ENCODE measurements around the gene ARHGEF4. TPM values are rescaled to one million over a fixed set of nuclear protein-coding genes. Genes with fewer than 3 reads are reported as not detected.
A peak's percentile ranks its signal among the peaks of the same experiment; 100 is the strongest.

The ARHGEF4 gene
- total and polyA plus RNA-seq, 5 donors from 2014 or later, result 0.22 to 1.7 (median 0.48) TPM; not detected in 1

DNA sequence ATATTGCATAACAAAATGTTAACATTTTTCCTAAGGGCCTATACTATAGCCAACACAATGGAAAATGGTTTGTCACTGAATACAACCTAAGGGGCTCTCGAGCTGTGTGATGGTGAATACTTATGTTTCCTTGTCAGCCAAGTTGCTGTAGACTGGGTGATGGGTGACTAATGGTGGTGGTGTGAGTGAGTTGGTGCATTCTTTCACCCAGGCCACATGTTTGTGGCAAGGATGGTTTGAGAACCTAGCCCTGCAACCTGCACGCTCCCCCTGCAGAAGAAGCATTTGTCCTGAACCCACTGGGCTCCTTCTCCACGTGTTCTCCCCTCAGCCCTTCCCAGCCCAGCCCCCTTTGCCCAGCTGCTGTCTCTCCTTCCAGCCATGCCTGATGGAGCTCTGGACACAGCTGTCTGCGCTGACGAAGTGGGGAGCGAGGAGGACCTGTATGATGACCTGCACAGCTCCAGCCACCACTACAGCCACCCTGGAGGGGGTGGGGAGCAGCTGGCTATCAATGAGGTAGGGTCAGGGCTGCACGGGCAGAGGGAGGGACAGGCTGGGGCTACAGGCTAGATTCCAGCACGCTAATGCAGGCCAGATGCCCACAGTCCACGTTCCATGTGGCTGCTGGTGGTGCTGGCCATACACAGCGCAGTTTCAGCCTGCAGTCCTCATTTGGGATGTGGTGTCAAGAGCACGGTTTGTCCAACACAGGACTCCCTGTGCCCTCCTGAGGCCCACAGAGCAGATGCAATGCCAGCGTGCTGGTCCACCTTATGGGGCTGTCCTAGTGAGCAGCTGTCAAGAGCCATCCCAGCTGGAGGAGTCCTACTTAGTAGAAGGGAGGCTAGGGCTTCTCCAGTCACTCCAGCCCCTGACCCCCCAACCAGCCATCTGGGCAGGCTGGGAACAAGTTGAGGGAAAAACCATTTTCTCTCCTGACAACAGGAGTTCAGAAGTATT is 191.1 kb downstream of the ARHGEF4 start:
- H3K4me1 ChIP-seq (ENCODE audit: control insufficient read depth, insufficient read depth, low read length, poor library complexity, severe bottlenecking), result no peaks in the 10 kb centered on the region
- peaks cover 0 to 5% of the 10 kb centered on the region in 2 experiments for H3K9me3 ChIP-seq (ENCODE audit: control insufficient read depth in 2 of 2, low read length in 2 of 2)
- no peak overlapping the region for H3K4me3 ChIP-seq (ENCODE audit: low read depth, low read length)
- no peaks in the 10 kb centered on the region for H3K36me3 ChIP-seq (ENCODE audit: control insufficient read depth, insufficient read depth, low read length)
- ATAC-seq (ENCODE audit: low read depth in 2 of 2) (no peak), DNase-seq (no peak)
- H3K27ac Mint-ChIP-seq, result no peak overlapping the region
- no peak overlapping the region for H3K4me3 Mint-ChIP-seq
- peaks cover 1% of the 10 kb centered on the region for H3K27me3 ChIP-seq (ENCODE audit: control insufficient read depth, insufficient read depth, low read length)
- no peaks in the 10 kb centered on the region for H3K36me3 Mint-ChIP-seq
- peaks cover 22% of the 10 kb centered on the region for H3K27me3 Mint-ChIP-seq
- H3K9me3 Mint-ChIP-seq, result peaks cover 0 to 7% (median 0%) of the 10 kb centered on the region in 7 donors
- H3K27ac ChIP-seq (ENCODE audit: insufficient read depth, low read length, poor library complexity, severe bottlenecking), result no peak overlapping the region
- H3K4me1 Mint-ChIP-seq, result no peaks in the 10 kb centered on the region

DNA sequence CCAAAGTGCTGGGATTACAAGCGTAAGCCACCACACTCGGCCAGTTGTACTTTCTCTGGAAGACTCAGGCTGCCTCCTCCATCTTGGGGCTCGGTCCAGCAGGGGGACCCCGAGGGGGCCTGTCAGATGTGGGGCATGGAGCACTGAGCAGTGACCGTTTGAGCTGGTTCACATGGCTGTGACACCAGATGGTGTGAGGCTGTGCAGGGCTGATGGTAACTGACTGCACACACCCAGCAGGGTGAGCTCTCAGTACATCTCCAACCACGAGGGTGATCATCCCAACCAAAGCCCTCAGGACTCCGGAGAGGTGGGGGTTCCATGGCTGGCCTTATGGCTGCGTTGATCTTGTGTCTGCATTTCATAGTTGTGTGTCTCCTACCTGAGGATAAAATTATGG is 193.1 kb downstream of the ARHGEF4 start:
- peaks cover 0 to 3% (median 0%) of the 10 kb centered on the region in 4 donors for H3K4me1 Mint-ChIP-seq
- H3K4me3 ChIP-seq (ENCODE audit: low read depth, low read length), result no peak overlapping the region
- H3K27me3 ChIP-seq (ENCODE audit: control insufficient read depth, insufficient read depth, low read length), result peaks cover 7% of the 10 kb centered on the region
- no peak overlapping the region for H3K27ac Mint-ChIP-seq
- no peak for DNase-seq
- ATAC-seq (ENCODE audit: low read depth in 2 of 2), result no peak
- H3K27me3 Mint-ChIP-seq, result peaks cover 29% of the 10 kb centered on the region
- no peaks in the 10 kb centered on the region for H3K36me3 ChIP-seq (ENCODE audit: control insufficient read depth, insufficient read depth, low read length)
- H3K27ac ChIP-seq (ENCODE audit: insufficient read depth, low read length, poor library complexity, severe bottlenecking), result no peak overlapping the region
- H3K9me3 Mint-ChIP-seq, result peaks cover 0 to 7% (median 0%) of the 10 kb centered on the region in 7 donors
- H3K36me3 Mint-ChIP-seq, result no peaks in the 10 kb centered on the region
- H3K9me3 ChIP-seq (ENCODE audit: control insufficient read depth in 2 of 2, low read length in 2 of 2), result peaks cover 0 to 5% of the 10 kb centered on the region in 2 experiments
- no peaks in the 10 kb centered on the region for H3K4me1 ChIP-seq (ENCODE audit: control insufficient read depth, insufficient read depth, low read length, poor library complexity, severe bottlenecking)
- no peak overlapping the region for H3K4me3 Mint-ChIP-seq

DNA sequence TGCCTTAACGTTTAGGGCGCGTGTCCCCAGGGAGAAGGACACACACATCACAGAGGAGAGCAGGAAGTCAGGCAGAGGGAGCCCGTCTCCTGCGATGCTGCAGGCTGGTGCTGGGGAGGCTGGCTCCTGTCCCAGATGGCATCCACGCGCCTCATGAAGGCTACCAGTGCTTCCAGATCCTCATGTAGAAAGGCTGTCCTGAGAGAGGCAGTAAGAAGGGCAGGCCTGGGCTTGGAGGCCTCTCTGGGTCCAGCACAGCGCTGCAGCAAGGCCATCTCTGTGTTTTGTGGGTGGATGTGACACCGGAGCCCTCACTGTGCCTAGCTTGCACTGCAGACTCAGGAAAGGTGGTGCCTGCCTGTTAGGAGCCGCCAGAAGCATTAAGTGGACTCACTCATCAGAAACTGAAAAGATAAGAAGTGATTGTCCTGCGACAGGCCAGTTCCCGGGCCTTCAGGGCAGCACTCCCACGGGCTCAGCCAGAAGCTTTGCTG is 193.8 kb downstream of the ARHGEF4 start:
- H3K4me3 Mint-ChIP-seq, result no peak overlapping the region
- no peaks in the 10 kb centered on the region for H3K36me3 Mint-ChIP-seq
- no peak for DNase-seq
- peaks cover 29% of the 10 kb centered on the region for H3K27me3 Mint-ChIP-seq
- H3K9me3 ChIP-seq (ENCODE audit: control insufficient read depth in 2 of 2, low read length in 2 of 2), result peaks cover 0 to 5% of the 10 kb centered on the region in 2 experiments
- no peak overlapping the region for H3K4me3 ChIP-seq (ENCODE audit: low read depth, low read length)
- peak overlapping the region in 1 of 3 donors; percentile 12 for H3K27ac Mint-ChIP-seq
- H3K9me3 Mint-ChIP-seq, result peaks cover 0 to 7% (median 0%) of the 10 kb centered on the region in 7 donors
- no peaks in the 10 kb centered on the region for H3K4me1 ChIP-seq (ENCODE audit: control insufficient read depth, insufficient read depth, low read length, poor library complexity, severe bottlenecking)
- ATAC-seq (ENCODE audit: low read depth in 2 of 2), result no peak
- peaks cover 7% of the 10 kb centered on the region for H3K27me3 ChIP-seq (ENCODE audit: control insufficient read depth, insufficient read depth, low read length)
- no peaks in the 10 kb centered on the region for H3K36me3 ChIP-seq (ENCODE audit: control insufficient read depth, insufficient read depth, low read length)
- no peak overlapping the region for H3K27ac ChIP-seq (ENCODE audit: insufficient read depth, low read length, poor library complexity, severe bottlenecking)
- H3K4me1 Mint-ChIP-seq, result peaks cover 0 to 3% (median 0%) of the 10 kb centered on the region in 4 donors

DNA sequence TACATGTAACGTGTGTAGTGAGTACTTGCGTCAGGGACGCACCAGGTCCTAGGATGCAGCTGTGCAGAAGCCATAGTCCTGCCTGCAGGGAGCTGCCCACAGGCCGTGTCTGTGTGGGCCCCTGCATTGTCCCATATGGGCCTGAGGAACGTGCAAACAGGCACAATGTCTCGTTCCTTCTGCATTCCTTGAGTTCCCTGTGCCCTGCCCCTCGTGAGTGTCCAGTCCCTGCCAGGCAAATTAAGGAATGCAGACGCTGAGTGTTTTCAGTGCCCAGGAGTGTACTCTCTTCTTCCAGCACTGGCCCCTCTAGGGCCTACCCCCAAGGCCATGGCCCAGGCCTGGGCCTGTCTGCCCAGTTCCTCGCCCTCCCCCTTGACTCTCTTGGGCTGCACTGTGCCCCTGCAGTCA is 194.7 kb downstream of the ARHGEF4 start:
- H3K4me1 Mint-ChIP-seq, result peaks cover 0 to 7% (median 0%) of the 10 kb centered on the region in 4 donors
- Histone ChIP-seq H3K27ac (ENCODE audit: insufficient read depth, low read length, poor library complexity, severe bottlenecking) (no peak overlapping the region), H3K36me3 (ENCODE audit: control insufficient read depth, insufficient read depth, low read length) (no peaks in the 10 kb centered on the region), H3K27me3 (ENCODE audit: control insufficient read depth, insufficient read depth, low read length) (peaks cover 7% of the 10 kb centered on the region), H3K4me3 (ENCODE audit: low read depth, low read length) (no peak overlapping the region), H3K4me1 (ENCODE audit: control insufficient read depth, insufficient read depth, low read length, poor library complexity, severe bottlenecking) (no peaks in the 10 kb centered on the region), H3K9me3 (ENCODE audit: control insufficient read depth in 2 of 2, low read length in 2 of 2) (peaks cover 0 to 5% of the 10 kb centered on the region in 2 experiments)
- DNase-seq, result no peak
- H3K9me3 Mint-ChIP-seq, result peaks cover 0 to 7% (median 0%) of the 10 kb centered on the region in 7 donors
- peaks cover 31% of the 10 kb centered on the region for H3K27me3 Mint-ChIP-seq
- no peak overlapping the region for H3K27ac Mint-ChIP-seq
- ATAC-seq (ENCODE audit: low read depth in 2 of 2), result no peak
- H3K4me3 Mint-ChIP-seq, result no peak overlapping the region
- H3K36me3 Mint-ChIP-seq, result no peaks in the 10 kb centered on the region

DNA sequence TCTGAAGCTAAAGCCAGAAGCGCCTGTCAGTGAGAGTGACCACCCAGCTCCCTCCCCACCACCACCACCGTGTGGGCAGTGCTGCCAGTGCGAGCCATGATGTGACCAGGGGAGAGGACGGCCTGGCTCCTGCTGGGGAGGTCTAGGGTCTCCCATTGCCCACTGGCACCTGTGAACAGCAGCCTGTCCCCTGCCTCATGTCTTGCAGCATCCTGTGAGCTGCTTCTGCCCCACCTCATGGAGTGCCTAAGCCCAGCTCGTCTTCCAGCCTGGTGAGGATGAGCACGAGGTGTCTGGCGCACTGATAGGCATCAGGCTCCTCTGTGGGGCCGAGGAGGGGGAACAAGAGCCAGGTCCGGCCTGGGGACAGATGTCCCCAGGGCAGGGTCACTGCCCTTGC is 195.2 kb downstream of the ARHGEF4 start:
- peaks cover 0 to 7% (median 0%) of the 10 kb centered on the region in 4 donors for H3K4me1 Mint-ChIP-seq
- DNase-seq, result no peak
- no peak overlapping the region for H3K4me3 Mint-ChIP-seq
- Histone ChIP-seq H3K4me1 (ENCODE audit: control insufficient read depth, insufficient read depth, low read length, poor library complexity, severe bottlenecking) (no peaks in the 10 kb centered on the region), H3K4me3 (ENCODE audit: low read depth, low read length) (no peak overlapping the region), H3K27ac (ENCODE audit: insufficient read depth, low read length, poor library complexity, severe bottlenecking) (no peak overlapping the region), H3K9me3 (ENCODE audit: control insufficient read depth in 2 of 2, low read length in 2 of 2) (peaks cover 0 to 5% of the 10 kb centered on the region in 2 experiments), H3K36me3 (ENCODE audit: control insufficient read depth, insufficient read depth, low read length) (no peaks in the 10 kb centered on the region), H3K27me3 (ENCODE audit: control insufficient read depth, insufficient read depth, low read length) (peaks cover 7% of the 10 kb centered on the region)
- peaks cover 0 to 7% (median 0%) of the 10 kb centered on the region in 7 donors for H3K9me3 Mint-ChIP-seq
- no peak overlapping the region for H3K27ac Mint-ChIP-seq
- peaks cover 31% of the 10 kb centered on the region for H3K27me3 Mint-ChIP-seq
- no peak for ATAC-seq (ENCODE audit: low read depth in 2 of 2)
- H3K36me3 Mint-ChIP-seq, result no peaks in the 10 kb centered on the region

DNA sequence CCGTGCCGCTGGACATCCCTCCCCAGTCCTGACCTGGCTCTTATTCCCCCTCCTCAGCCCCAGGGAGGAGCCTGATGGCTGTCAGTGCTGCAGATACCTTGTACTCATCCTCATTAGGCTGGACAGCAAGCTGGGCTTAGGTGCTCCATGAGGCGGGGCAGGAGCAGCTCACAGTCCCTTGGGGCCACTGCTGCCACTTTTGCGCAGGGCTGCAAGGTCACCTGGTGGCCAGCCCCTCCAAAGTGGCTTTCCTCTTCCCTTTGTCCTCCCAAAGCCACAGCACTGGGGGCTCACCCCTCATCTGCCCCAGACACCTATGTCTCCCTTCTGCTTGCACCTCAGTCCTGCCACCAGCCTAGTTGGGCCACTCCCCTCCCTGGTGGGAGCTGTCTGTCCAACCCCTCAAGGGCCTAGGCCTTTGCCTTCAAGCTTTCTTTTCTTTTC is 195.7 kb downstream of the ARHGEF4 start:
- H3K9me3 ChIP-seq (ENCODE audit: control insufficient read depth in 2 of 2, low read length in 2 of 2), result peaks cover 0 to 5% of the 10 kb centered on the region in 2 experiments

DNA sequence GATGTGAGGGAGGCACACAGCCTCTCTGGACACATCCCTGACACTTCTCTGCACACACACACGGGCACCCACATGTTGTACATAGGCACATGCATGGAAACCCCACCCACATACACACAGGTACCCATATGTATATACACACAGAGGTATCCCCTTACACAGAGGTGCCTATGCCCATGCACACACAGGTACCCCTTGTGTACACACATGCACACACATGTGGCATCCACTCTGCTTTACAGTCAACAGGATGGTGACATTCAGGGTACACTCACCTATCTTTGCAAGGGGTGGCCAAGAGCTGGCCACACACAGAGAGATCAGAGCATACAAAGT is 197.0 kb downstream of the ARHGEF4 start:
- Mint-ChIP-seq H3K27ac (no peak overlapping the region), H3K4me3 (peak overlapping the region in 1 of 4 donors; percentile 2), H3K4me1 (peaks cover 0 to 7% (median 0%) of the 10 kb centered on the region in 4 donors), H3K27me3 (peaks cover 37% of the 10 kb centered on the region), H3K9me3 (peaks cover 0 to 2% (median 0%) of the 10 kb centered on the region in 7 donors), H3K36me3 (no peaks in the 10 kb centered on the region)
- H3K4me3 ChIP-seq (ENCODE audit: low read depth, low read length), result no peak overlapping the region
- no peak for DNase-seq
- H3K27ac ChIP-seq (ENCODE audit: insufficient read depth, low read length, poor library complexity, severe bottlenecking), result no peak overlapping the region
- no peak for ATAC-seq (ENCODE audit: low read depth in 2 of 2)
- no peaks in the 10 kb centered on the region for H3K4me1 ChIP-seq (ENCODE audit: control insufficient read depth, insufficient read depth, low read length, poor library complexity, severe bottlenecking)
- H3K9me3 ChIP-seq (ENCODE audit: control insufficient read depth in 2 of 2, low read length in 2 of 2), result no peaks in the 10 kb centered on the region
- peaks cover 7% of the 10 kb centered on the region for H3K27me3 ChIP-seq (ENCODE audit: control insufficient read depth, insufficient read depth, low read length)
- H3K36me3 ChIP-seq (ENCODE audit: control insufficient read depth, insufficient read depth, low read length), result no peaks in the 10 kb centered on the region

More for the DNA sequence above, 195.7 kb downstream of the ARHGEF4 start:
- no peaks in the 10 kb centered on the region for H3K36me3 ChIP-seq (ENCODE audit: control insufficient read depth, insufficient read depth, low read length)
- ATAC-seq (ENCODE audit: low read depth in 2 of 2) (no peak), DNase-seq (no peak)
- Mint-ChIP-seq H3K4me3 (no peak overlapping the region), H3K36me3 (no peaks in the 10 kb centered on the region), H3K27ac (no peak overlapping the region), H3K4me1 (peaks cover 0 to 7% (median 0%) of the 10 kb centered on the region in 4 donors), H3K27me3 (peaks cover 31% of the 10 kb centered on the region), H3K9me3 (peaks cover 0 to 2% (median 0%) of the 10 kb centered on the region in 7 donors)
- no peak overlapping the region for H3K4me3 ChIP-seq (ENCODE audit: low read depth, low read length)
- H3K27me3 ChIP-seq (ENCODE audit: control insufficient read depth, insufficient read depth, low read length), result peaks cover 7% of the 10 kb centered on the region
- H3K27ac ChIP-seq (ENCODE audit: insufficient read depth, low read length, poor library complexity, severe bottlenecking), result no peak overlapping the region
- H3K4me1 ChIP-seq (ENCODE audit: control insufficient read depth, insufficient read depth, low read length, poor library complexity, severe bottlenecking), result no peaks in the 10 kb centered on the region
